HCT116 (cell line): ENCODE results near the gene PLAC8L1. TPM values are rescaled to one million over a fixed set of nuclear protein-coding genes. Genes with fewer than 3 reads are reported as not detected.

Source experiments
- ATAC-seq: fragments of 200-7000 bp; cut with Tn5 transposase; 2 replicates; pipeline ENCODE4 v1.9.1; 2020; ENCODE audit warnings: mild to moderate bottlenecking, moderate library complexity
- BruUV-seq: library from RNA; stranded (reverse); fragments of 400-500 nt; replicated peaks from 2 replicates; lab custom pipeline; 2021; lab: Mats Ljungman, UMichigan
- CTCF ChIA-PET: fragments of 300-600 bp; sonication (Branson Sonifier 250); formaldehyde crosslinking; loops from one replicate; lab custom pipeline; 2021; ENCODE audit warnings: antibody characterized with exemption; lab: Charles Lee
- POLR2A ChIA-PET: fragments of 300-600, 350-600 bp; sonication (Branson Sonifier 250); formaldehyde crosslinking; loops from one replicate; lab custom pipeline; 2021; ENCODE audit warnings: antibody characterized with exemption; lab: Charles Lee
- RAD21 ChIA-PET, 2 experiments: fragments of 300-600 bp; sonication (Branson Sonifier 250); formaldehyde crosslinking; loops; one replicate each; lab custom pipeline; 2023; ENCODE audit warnings: low total read pairs in 2 of 2; ENCODE audit not compliant: uncharacterized antibody in 2 of 2, unreplicated experiment in 2 of 2, low non-redundant PET in 1 of 2; lab: Charles Lee
- DNase-seq: peaks from one replicate; pipeline ENCODE4 v3.0.0-alpha.2; 2010; ENCODE audit warnings: low read depth, low spot score
- H2AFZ ChIP-seq: fragments of 200-600 bp; shearing (Covaris generic), sonication (generic); 2 replicates; pipeline ENCODE4 v1.6.1; 2017; ENCODE audit warnings: low read depth, mixed run types, mixed read lengths, antibody characterized with exemption, low read length; ENCODE audit not compliant: poor library complexity, severe bottlenecking
- H3K27ac ChIP-seq: 2 replicates; pipeline ENCODE4 v1.5.1; 2012; ENCODE audit warnings: low read depth, low read length
- H3K27me3 ChIP-seq: fragments of 200-600 bp; sonication (generic); 2 replicates; pipeline ENCODE4 v1.6.1; 2016; ENCODE audit warnings: mixed run types, low read length, mixed read lengths; ENCODE audit not compliant: insufficient read depth
- H3K36me3 ChIP-seq, 2 experiments: fragments of 200-500 bp in 1 of 2; fragments of 200-600 bp in 1 of 2; sonication (Bioruptor generic) in 1 of 2; sonication (generic) in 1 of 2; 2 replicates each; pipeline versions ENCODE4 v1.5.1 to v1.6.1; 2014 to 2016; ENCODE audit warnings: low read length in 2 of 2, inconsistent platforms in 1 of 2, mixed read lengths in 1 of 2, mixed run types in 1 of 2; ENCODE audit not compliant: insufficient read depth in 2 of 2, control insufficient read depth in 1 of 2
- H3K4me1 ChIP-seq, 2 experiments: fragments of 200-600 bp in 1 of 2; sonication (generic) in 1 of 2; 2 replicates each; pipeline versions ENCODE4 v1.5.1 to v1.6.1; 2012 to 2017; ENCODE audit warnings: low read length in 2 of 2, inconsistent platforms in 1 of 2, mild to moderate bottlenecking in 1 of 2, mixed read lengths in 1 of 2, mixed run types in 1 of 2, moderate library complexity in 1 of 2; ENCODE audit not compliant: insufficient read depth in 2 of 2, control insufficient read depth in 1 of 2
- H3K4me2 ChIP-seq: fragments of 200-600 bp; sonication (generic); 2 replicates; pipeline ENCODE4 v1.6.1; 2017; ENCODE audit warnings: mixed run types, low read length, mixed read lengths
- H3K4me3 ChIP-seq, 2 experiments: fragments of 200-600 bp in 1 of 2; sonication (generic) in 1 of 2; replicated peaks in 1 of 2; 2 replicates each; pipeline ENCODE4 v1.5.1; 2011 to 2016; ENCODE audit warnings: low read length in 2 of 2, control low read depth in 1 of 2, low read depth in 1 of 2, mild to moderate bottlenecking in 1 of 2, mixed read lengths in 1 of 2, mixed run types in 1 of 2
- H3K79me2 ChIP-seq: fragments of 200-600 bp; sonication (generic); 2 replicates; pipeline ENCODE4 v1.6.1; 2017; ENCODE audit warnings: mild to moderate bottlenecking, mixed run types, low read length, moderate library complexity, mixed read lengths; ENCODE audit not compliant: insufficient read depth
- H3K9ac ChIP-seq: fragments of 200-600 bp; sonication (generic); 2 replicates; pipeline ENCODE4 v1.6.1; 2016; ENCODE audit warnings: low read length, mixed read lengths
- H3K9me2 ChIP-seq: fragments of 200-600 bp; sonication (generic), shearing (Covaris generic); 2 replicates; pipeline ENCODE4 v1.6.1; 2017; ENCODE audit warnings: mixed run types, mild to moderate bottlenecking, moderate library complexity; ENCODE audit not compliant: insufficient read depth
- H3K9me3 ChIP-seq, 2 experiments: fragments of 200-500 bp in 1 of 2; fragments of 200-600 bp in 1 of 2; sonication (Bioruptor generic) in 1 of 2; sonication (generic) in 1 of 2; 2 replicates each; pipeline ENCODE4 v1.6.1; 2014 to 2017; ENCODE audit warnings: low read length in 2 of 2, mixed read lengths in 2 of 2, inconsistent platforms in 1 of 2, low read depth in 1 of 2, mild to moderate bottlenecking in 1 of 2, mixed run types in 1 of 2, moderate library complexity in 1 of 2; ENCODE audit not compliant: control insufficient read depth in 1 of 2, insufficient read depth in 1 of 2
- H4K20me1 ChIP-seq: fragments of 200-600 bp; sonication (generic), shearing (Covaris generic); 2 replicates; pipeline ENCODE4 v1.6.1; 2017; ENCODE audit warnings: mixed run types, mild to moderate bottlenecking, moderate library complexity; ENCODE audit not compliant: insufficient read depth
- ELF1 ChIP-seq: IDR thresholded peaks from 2 replicates; pipeline ENCODE4 v1.6.1; 2012; ENCODE audit warnings: low read depth, borderline replicate concordance
- RAD21 ChIP-seq: IDR thresholded peaks from 2 replicates; pipeline ENCODE4 v1.6.1; 2012; ENCODE audit warnings: low read depth, mild to moderate bottlenecking
- TCF7L2 ChIP-seq: IDR thresholded peaks from 2 replicates; pipeline ENCODE4 v1.7.0; 2011; ENCODE audit warnings: borderline replicate concordance, inconsistent platforms; ENCODE audit not compliant: insufficient read depth, insufficient read length; ENCODE audit errors: extremely low read depth
- intact Hi-C: fragments of 100-400 bp; cut with micrococcal nuclease; formaldehyde crosslinking; loops from 2 replicates; pipeline ENCODE4 v1.10.0; 2022
- total RNA-seq: library from RNA; stranded (reverse); gene quantifications from one replicate; pipeline ENCODE4 v1.2.1, GENCODE V29; 2021; ENCODE audit not compliant: unreplicated experiment
- TF ChIP-seq, protein P1 (sequence below), 3 experiments: fragments of 200-600 bp in 1 of 3; sonication (generic) in 1 of 3; IDR thresholded peaks in 2 of 3; conservative IDR thresholded peaks in 1 of 3; 2 replicates each; pipeline ENCODE4 v1.5.1; 2012 to 2017; ENCODE audit warnings: low read depth in 2 of 3, low read length in 2 of 3, antibody characterized with exemption in 1 of 3, borderline replicate concordance in 1 of 3, control low read depth in 1 of 3, mild to moderate bottlenecking in 1 of 3, mixed read lengths in 1 of 3, mixed run types in 1 of 3, moderate library complexity in 1 of 3; ENCODE audit not compliant: insufficient read depth in 1 of 3
- TF ChIP-seq, protein P2 (sequence below): IDR thresholded peaks from 2 replicates; pipeline ENCODE4 v1.6.1; 2011; ENCODE audit warnings: mild to moderate bottlenecking, low read length, moderate library complexity; ENCODE audit not compliant: insufficient replicate concordance; ENCODE audit errors: extremely low read depth

The PLAC8L1 gene
- total RNA-seq, 1 experiment from 2014 or later = 2.6 TPM

DNA sequence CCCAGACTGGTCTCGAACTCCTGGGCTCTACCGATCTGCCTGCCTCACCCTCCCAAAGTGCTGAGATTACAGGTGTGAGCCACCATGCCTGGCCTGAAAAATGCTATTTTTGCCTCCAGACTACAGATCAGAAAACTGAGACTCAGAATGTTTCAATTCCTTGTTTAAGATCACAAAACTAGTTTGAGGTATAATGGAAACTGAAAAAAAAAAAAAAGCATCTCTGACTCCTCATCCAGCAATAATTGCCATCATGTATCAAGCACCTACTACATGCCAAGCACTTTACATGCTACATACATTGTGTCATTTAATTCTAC is 35.6 kb downstream of the PLAC8L1 start:
- CTCF ChIA-PET = no interaction called here
- DNase-seq (no peak), ATAC-seq (no peak)
- no peak overlapping the region for H3K4me2 ChIP-seq
- RAD21 ChIA-PET = no interaction called here
- no peak overlapping the region for H2AFZ ChIP-seq
- POLR2A ChIA-PET = no interaction called here
- H3K27me3 ChIP-seq = no peaks in the 10 kb centered on the region
- no peaks in the 10 kb centered on the region for H4K20me1 ChIP-seq
- no peak overlapping the region for H3K27ac ChIP-seq
- TF ChIP-seq TCF7L2 (no peak), RAD21 (no peak), ELF1 (no peak)
- TF ChIP-seq, protein P1, sequence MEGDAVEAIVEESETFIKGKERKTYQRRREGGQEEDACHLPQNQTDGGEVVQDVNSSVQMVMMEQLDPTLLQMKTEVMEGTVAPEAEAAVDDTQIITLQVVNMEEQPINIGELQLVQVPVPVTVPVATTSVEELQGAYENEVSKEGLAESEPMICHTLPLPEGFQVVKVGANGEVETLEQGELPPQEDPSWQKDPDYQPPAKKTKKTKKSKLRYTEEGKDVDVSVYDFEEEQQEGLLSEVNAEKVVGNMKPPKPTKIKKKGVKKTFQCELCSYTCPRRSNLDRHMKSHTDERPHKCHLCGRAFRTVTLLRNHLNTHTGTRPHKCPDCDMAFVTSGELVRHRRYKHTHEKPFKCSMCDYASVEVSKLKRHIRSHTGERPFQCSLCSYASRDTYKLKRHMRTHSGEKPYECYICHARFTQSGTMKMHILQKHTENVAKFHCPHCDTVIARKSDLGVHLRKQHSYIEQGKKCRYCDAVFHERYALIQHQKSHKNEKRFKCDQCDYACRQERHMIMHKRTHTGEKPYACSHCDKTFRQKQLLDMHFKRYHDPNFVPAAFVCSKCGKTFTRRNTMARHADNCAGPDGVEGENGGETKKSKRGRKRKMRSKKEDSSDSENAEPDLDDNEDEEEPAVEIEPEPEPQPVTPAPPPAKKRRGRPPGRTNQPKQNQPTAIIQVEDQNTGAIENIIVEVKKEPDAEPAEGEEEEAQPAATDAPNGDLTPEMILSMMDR (IDR thresholded peaks at IDR 0.05 in 2 of 3, conservative IDR thresholded peaks at IDR 0.05 in 1 of 3; ENCODE audit: borderline replicate concordance in 1 of 3, insufficient read depth in 1 of 3, low read depth in 2 of 3, low read length in 2 of 3) = no peak
- TF ChIP-seq, protein P2, sequence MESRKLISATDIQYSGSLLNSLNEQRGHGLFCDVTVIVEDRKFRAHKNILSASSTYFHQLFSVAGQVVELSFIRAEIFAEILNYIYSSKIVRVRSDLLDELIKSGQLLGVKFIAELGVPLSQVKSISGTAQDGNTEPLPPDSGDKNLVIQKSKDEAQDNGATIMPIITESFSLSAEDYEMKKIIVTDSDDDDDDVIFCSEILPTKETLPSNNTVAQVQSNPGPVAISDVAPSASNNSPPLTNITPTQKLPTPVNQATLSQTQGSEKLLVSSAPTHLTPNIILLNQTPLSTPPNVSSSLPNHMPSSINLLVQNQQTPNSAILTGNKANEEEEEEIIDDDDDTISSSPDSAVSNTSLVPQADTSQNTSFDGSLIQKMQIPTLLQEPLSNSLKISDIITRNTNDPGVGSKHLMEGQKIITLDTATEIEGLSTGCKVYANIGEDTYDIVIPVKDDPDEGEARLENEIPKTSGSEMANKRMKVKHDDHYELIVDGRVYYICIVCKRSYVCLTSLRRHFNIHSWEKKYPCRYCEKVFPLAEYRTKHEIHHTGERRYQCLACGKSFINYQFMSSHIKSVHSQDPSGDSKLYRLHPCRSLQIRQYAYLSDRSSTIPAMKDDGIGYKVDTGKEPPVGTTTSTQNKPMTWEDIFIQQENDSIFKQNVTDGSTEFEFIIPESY = no peak
- H3K9me2 ChIP-seq = no peaks in the 10 kb centered on the region
- no TSS peak for BruUV-seq
- H3K4me1 ChIP-seq = no peaks in the 10 kb centered on the region
- no peak overlapping the region for H3K4me3 ChIP-seq
- no peaks in the 10 kb centered on the region for H3K9me3 ChIP-seq
- intact Hi-C loops = no loop called here
- H3K9ac ChIP-seq = no peak overlapping the region
- H3K79me2 ChIP-seq = no peaks in the 10 kb centered on the region
- H3K36me3 ChIP-seq = no peaks in the 10 kb centered on the region
